Osteoblast (primary cell): ENCODE measurements around the gene FBN2. TPM values are rescaled to one million over a fixed set of nuclear protein-coding genes. Genes with fewer than 3 reads are reported as not detected.

ENCODE experiments used
- DNase-seq: peaks from one replicate; pipeline ENCODE4 v3.0.0; 2011; ENCODE audit warnings: low spot score, mixed read lengths; ENCODE audit not compliant: insufficient read length; ENCODE audit errors: missing footprints
- H2AFZ ChIP-seq: 2 replicates; pipeline ENCODE4 v1.6.0; 2011; ENCODE audit warnings: mild to moderate bottlenecking, low read length
- H3K27ac ChIP-seq: 2 replicates; pipeline ENCODE4 v1.5.1; 2011; ENCODE audit warnings: mild to moderate bottlenecking, low read depth, low read length, moderate library complexity
- H3K27me3 ChIP-seq: 2 replicates; pipeline ENCODE4 v1.6.0; 2012; ENCODE audit warnings: mild to moderate bottlenecking, control low read depth, inconsistent platforms, low read length, moderate library complexity; ENCODE audit not compliant: insufficient read depth
- H3K36me3 ChIP-seq: 2 replicates; pipeline ENCODE4 v1.5.1; 2011; ENCODE audit warnings: mild to moderate bottlenecking, low read length, control low read depth, moderate library complexity; ENCODE audit not compliant: insufficient read depth
- H3K4me1 ChIP-seq: 2 replicates; pipeline ENCODE4 v1.5.1; 2011; ENCODE audit warnings: mild to moderate bottlenecking, low read length, control low read depth, moderate library complexity; ENCODE audit not compliant: insufficient read depth
- H3K4me2 ChIP-seq: 2 replicates; pipeline ENCODE4 v1.6.0; 2011; ENCODE audit warnings: mild to moderate bottlenecking, low read length; ENCODE audit not compliant: insufficient read depth
- H3K4me3 ChIP-seq: fragments of 200-600 bp; sonication (generic); 3 replicates; pipeline ENCODE4 v1.5.1; 2012; ENCODE audit warnings: mild to moderate bottlenecking, low read length, inconsistent platforms; ENCODE audit not compliant: insufficient read depth
- H3K79me2 ChIP-seq: 2 replicates; pipeline ENCODE4 v1.6.0; 2012; ENCODE audit warnings: mild to moderate bottlenecking, low read length, control low read depth, inconsistent platforms; ENCODE audit not compliant: insufficient read depth
- H3K9me3 ChIP-seq: 2 replicates; pipeline ENCODE4 v1.5.1; 2011; ENCODE audit warnings: low read depth, low read length, control low read depth
- H4K20me1 ChIP-seq: 2 replicates; pipeline ENCODE4 v1.6.0; 2012; ENCODE audit warnings: mild to moderate bottlenecking, low read length, control low read depth; ENCODE audit not compliant: insufficient read depth
- CTCF ChIP-seq: IDR thresholded peaks from 2 replicates; pipeline ENCODE4 v1.5.1; 2011; ENCODE audit warnings: mild to moderate bottlenecking, low read depth, low read length, moderate library complexity; ENCODE audit errors: extremely low read depth
- total RNA-seq: library from RNA; depleted of rRNA; stranded (reverse); fragments of >200 nt; gene quantifications from 2 replicates; pipeline ENCODE4 v1.2.3, GENCODE V29; 2012

Gene FBN2
- total RNA-seq, 1 donor = 16.6 TPM

GRCh38 chr5:128362370-128362769, 175.7 kb downstream of the FBN2 start:
- Histone ChIP-seq H2AFZ (no peak overlapping the region), H3K27ac (no peak overlapping the region), H3K9me3 (no peaks in the 10 kb centered on the region), H3K36me3 (no peaks in the 10 kb centered on the region), H3K79me2 (no peaks in the 10 kb centered on the region), H3K4me1 (no peaks in the 10 kb centered on the region), H3K27me3 (no peaks in the 10 kb centered on the region), H3K4me3 (no peak overlapping the region), H3K4me2 (no peak overlapping the region), H4K20me1 (no peaks in the 10 kb centered on the region)
- DNase-seq = no peak
- TF ChIP-seq CTCF = no peak

GRCh38 chr5:128358826-128359225, 179.2 kb downstream of the FBN2 start:
- Histone ChIP-seq H3K4me2 (no peak overlapping the region), H4K20me1 (no peaks in the 10 kb centered on the region), H3K79me2 (no peaks in the 10 kb centered on the region), H2AFZ (no peak overlapping the region), H3K4me3 (no peak overlapping the region), H3K4me1 (no peaks in the 10 kb centered on the region), H3K9me3 (no peaks in the 10 kb centered on the region), H3K27me3 (no peaks in the 10 kb centered on the region), H3K36me3 (no peaks in the 10 kb centered on the region), H3K27ac (no peak overlapping the region)
- no peak for DNase-seq
- TF ChIP-seq CTCF = no peak

- Histone ChIP-seq H3K79me2 (no peaks in the 10 kb centered on the region), H3K4me1 (no peaks in the 10 kb centered on the region), H4K20me1 (no peaks in the 10 kb centered on the region), H3K9me3 (no peaks in the 10 kb centered on the region), H3K27me3 (no peaks in the 10 kb centered on the region), H3K36me3 (no peaks in the 10 kb centered on the region), H3K4me3 (no peak overlapping the region), H3K4me2 (no peak overlapping the region), H3K27ac (no peak overlapping the region), H2AFZ (no peak overlapping the region)
- no peak for TF ChIP-seq CTCF
- no peak for DNase-seq
These were observed 180.8 kb downstream of the FBN2 start for GRCh38 chr5:128357226-128357625.

- Histone ChIP-seq H3K27ac (no peak overlapping the region), H4K20me1 (no peaks in the 10 kb centered on the region), H3K36me3 (no peaks in the 10 kb centered on the region), H3K9me3 (no peaks in the 10 kb centered on the region), H3K4me2 (no peak overlapping the region), H3K27me3 (no peaks in the 10 kb centered on the region), H3K79me2 (no peaks in the 10 kb centered on the region), H3K4me3 (no peak overlapping the region), H2AFZ (no peak overlapping the region), H3K4me1 (no peaks in the 10 kb centered on the region)
- TF ChIP-seq CTCF = no peak
- no peak for DNase-seq
These were observed 182.1 kb downstream of the FBN2 start for GRCh38 chr5:128355961-128356360.
